ENCODE measurements around the gene SLC43A3.
"Not testable (repeated sequence)": the region's sequence is repeated elsewhere in the genome, so short reads cannot be mapped to it uniquely, and the experiment has no call there.

The SLC43A3 gene

GRCh38 chr11:57387289-57388030, 39.5 kb downstream of the SLC43A3 start:
- in situ Hi-C loops (cut with MboI; ENCODE audit: low sequenced_read_pairs): no loop called here

- in situ Hi-C loops (cut with MboI; ENCODE audit: low sequenced_read_pairs): no loop called here
Measured at GRCh38 chr11:57386178-57386940, 40.6 kb downstream of the SLC43A3 start.

DNA sequence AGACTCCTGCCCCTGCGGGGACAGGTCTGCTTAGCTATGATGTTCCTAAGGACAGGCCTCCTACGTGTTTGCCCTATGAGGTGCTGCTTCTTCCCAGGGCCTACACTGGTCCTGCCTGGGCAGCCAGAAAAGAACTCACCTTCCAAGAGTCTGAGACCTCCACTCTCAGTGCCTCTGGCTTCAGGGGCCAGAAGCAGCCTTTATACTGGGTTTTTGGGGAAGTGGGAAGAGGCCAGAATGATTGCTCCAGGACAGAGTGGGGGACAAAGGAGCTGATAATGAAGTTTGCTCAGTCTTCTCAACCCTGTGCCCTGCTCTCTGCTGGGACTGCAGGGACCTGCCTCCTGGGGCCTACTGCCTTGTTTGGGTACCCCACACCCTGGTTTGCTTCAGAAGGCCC, 45.9 kb downstream of the SLC43A3 start, which contains the start of gene PRG3:
Gene PRG3 (minus strand): TSS at position 176 of the 400 bp plus-strand sequence. CDS start 442 bp downstream, outside the sequence.
- in situ Hi-C loops (cut with MboI; ENCODE audit: low sequenced_read_pairs): no loop called here

DNA sequence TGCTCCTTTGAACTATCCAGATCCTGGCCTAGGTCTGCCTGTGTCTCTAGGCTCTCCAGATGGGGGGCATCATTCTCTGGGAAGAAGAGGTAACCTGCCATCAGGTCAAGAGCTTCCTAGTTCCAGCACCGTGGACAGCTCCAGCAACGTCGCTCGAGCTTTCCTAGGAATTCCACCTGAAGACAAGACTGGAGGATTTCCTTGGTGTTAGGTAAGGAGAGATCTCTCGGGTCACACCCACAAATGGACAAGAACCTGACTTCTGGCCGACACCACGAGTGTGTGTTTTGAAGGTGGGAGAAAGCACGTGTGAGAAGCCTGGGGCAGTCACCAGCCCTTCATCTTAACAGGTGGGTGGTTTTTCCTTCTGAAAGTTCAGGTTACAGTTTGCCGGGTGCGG, 47.2 kb downstream of the SLC43A3 start:
- in situ Hi-C loops (cut with MboI; ENCODE audit: low sequenced_read_pairs): no loop called here

GRCh38 chr11:57378186-57378585, 48.7 kb downstream of the SLC43A3 start:
- in situ Hi-C loops (cut with MboI; ENCODE audit: low sequenced_read_pairs): no loop called here

- in situ Hi-C loops (cut with MboI; ENCODE audit: low sequenced_read_pairs): no loop called here
Measured at GRCh38 chr11:57377107-57377506, 49.8 kb downstream of the SLC43A3 start.

- in situ Hi-C loops (cut with MboI; ENCODE audit: low sequenced_read_pairs): no loop called here
Measured at GRCh38 chr11:57376095-57377090, 50.5 kb downstream of the SLC43A3 start.

DNA sequence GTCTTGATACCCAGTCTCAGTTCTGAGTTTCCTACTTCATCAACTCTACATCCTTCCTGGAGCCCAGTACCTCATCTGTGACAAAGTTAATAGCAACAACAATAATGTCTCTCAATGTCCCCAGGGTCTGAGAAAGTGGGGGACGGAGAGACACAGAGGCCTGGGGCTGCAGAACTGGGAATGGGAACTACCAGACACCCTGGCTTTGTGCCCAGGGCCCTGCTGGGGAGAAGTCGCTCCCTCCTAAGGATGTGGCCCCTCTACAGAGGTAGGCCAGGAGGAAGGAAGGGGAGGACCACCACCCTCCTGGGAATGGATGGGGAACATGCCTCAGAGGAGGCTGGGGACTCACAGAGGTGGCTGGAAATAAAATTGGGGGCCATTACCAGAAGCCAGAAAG, 51.4 kb downstream of the SLC43A3 start:
- in situ Hi-C loops (cut with MboI; ENCODE audit: low sequenced_read_pairs): no loop called here

- in situ Hi-C loops (cut with MboI; ENCODE audit: low sequenced_read_pairs): no loop called here
Measured at GRCh38 chr11:57374966-57375365, 52.0 kb downstream of the SLC43A3 start.

DNA sequence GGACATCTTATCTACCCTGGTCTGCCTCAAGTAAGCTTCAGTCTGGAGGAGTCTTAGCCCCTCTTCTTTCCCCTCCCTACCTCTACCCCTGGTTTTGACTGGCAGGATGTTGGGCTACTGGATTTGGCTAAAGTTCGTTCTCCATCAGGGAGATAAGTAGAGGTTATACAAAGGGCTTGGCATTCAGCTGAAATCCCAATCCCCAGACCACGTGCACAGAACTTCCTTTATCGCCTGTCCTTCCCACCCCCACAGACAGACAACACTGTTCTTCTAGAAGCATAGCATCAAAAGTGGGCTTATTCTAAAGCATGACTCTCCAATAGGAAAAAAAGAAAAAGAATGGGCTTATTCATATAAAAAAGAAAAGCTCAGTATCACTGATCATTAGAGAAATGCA, 53.8 kb downstream of the SLC43A3 start:
- in situ Hi-C loops (cut with MboI; ENCODE audit: low sequenced_read_pairs): no loop called here

- in situ Hi-C loops (cut with MboI; ENCODE audit: low sequenced_read_pairs): no loop called here
Measured at GRCh38 chr11:57370941-57371340, 56.0 kb downstream of the SLC43A3 start.

DNA sequence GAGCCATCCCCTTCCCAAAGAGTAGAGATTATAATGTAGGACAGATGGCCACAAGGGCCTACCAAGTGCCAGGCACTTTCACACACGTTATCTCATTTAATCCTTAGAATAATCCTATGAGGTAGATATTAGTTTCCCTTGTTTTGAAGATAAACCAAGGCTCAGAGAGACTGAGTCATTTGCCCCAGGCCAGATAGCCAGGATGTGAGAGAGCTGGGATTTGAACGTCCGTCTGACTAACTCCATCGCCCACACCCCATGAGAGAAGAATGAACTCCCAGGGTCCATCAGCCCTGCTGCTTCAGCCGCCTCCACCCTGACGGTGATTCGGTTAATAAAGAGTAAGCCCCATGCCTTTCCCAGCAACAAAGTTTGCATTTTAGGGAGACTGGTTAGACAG, 56.7 kb downstream of the SLC43A3 start:
- in situ Hi-C loops (cut with MboI; ENCODE audit: low sequenced_read_pairs): no loop called here

- in situ Hi-C loops (cut with MboI; ENCODE audit: low sequenced_read_pairs): no loop called here
Measured at GRCh38 chr11:57368845-57369232, 58.1 kb downstream of the SLC43A3 start.

DNA sequence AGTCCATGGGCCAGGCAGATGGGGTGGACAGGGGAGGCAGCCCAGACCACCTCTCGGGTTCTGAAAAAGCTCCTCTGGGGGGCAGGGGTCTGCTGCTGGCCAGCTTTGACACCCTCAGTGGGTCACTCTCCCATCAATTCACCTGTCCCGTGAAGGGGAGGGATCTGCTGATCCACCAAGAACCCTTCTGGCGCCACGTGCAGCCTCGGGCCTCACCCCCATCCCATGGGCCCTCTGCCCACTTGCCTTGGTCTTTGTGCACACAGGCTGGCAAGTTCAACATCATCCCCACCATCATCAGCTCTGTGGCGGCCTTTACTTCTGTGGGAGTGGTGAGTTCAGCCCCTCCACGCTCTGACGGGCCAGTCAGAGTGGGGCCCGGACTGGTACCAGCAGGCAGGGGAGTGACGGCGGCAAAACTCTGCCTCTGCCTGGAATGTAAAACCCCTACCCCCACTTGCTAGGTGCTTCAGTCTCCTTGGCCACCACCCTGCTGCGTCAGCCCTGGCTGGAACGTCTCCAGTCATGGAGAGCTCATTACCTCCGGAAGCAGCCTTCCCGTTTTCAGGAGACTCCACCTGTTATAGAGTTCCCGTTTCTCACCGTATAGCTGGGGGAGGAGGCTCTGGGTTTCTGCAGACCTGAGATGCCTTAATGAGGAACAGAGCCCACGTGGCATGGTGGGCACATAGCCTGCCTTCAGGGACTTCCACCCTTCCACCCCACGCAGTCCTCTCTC, 58.6 kb downstream of the SLC43A3 start:
- in situ Hi-C loops (cut with MboI; ENCODE audit: low sequenced_read_pairs): no loop called here

DNA sequence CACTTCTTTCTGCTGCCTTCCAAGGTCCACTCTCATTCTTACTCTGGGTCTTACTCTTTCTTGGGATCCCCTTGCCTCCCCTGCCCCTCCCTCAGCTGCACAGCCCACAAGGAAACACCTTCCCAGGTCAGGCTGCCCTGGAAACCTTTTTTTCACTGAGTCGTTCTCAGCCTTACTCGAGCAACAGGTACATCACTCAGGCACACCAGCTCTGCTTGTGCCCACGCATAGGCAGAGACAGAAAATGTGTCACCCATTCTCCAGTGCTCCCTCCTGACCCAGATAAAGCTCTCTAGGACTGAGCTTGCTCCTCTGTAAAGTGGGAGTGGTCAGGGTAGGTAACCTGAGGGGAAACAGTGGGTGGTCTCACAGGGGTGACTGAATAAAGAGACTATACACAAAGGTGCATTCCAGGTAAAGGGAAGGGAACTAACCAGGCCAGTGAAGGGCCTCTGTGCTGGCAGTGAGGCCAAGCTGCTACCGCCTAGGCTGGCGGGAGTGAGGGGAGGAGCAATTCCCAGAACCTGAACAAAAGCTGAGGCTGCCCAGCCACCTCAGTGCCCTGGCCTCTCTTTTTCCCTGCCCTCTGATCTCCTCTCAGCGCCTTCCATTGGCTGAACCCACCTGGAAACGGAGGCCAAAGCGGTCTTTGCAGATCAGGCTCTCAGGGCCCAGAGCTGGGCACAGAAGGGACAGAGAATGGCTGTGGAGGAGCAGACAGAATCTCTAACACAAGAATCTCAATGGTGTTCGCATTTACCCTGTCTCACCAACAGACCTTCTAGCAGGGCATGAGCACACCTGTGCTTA, 61.9 kb downstream of the SLC43A3 start:
- in situ Hi-C loops (cut with MboI; ENCODE audit: low sequenced_read_pairs): no loop called here

DNA sequence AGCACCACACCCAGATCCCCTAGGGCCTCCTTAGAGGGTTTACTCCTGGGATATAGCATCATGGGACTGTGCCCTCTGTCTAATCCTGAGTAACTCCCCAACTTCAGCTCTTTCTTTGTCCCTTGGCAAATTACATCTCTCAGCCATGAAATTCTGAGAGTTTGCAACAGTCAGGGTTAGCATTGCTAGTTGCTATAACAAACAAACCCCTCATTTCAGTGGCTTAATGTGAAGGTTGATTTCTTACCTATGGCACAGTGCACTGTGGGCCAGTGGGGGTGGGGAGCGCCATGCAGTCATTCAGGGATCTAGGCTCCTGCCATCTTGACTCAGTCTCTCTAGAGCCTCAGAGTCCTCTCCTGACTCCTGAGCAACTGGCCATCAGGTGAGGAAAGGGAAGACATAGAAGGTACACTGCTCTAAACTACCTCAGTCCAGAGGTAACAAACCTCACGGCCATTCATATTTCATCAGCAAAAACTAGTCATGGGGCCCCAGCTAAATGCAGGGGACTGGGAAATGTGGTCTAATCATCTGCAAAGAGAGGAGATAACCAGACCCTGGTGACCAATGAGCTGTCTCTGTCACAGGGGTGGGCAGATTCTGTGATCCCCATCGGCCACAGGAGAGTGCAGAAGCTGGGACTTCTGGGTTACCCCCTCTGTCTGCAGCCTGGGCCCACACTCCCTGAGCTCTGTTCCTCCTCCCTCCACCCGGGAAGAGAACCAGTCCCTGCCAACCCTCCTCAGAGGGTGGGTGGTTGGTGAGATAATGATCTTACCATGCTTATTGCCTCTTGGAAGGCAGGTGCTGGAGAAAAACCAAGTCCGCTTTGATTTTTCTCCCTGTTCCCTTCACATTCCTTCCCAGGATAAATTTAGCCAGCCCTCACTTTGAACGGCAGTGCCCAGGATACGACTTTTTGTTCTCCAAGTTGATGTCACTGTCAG, 63.5 kb downstream of the SLC43A3 start:
- in situ Hi-C loops (cut with MboI; ENCODE audit: low sequenced_read_pairs): no loop called here

- in situ Hi-C loops (cut with MboI; ENCODE audit: low sequenced_read_pairs): no loop called here
Measured at GRCh38 chr11:57361926-57362325, 65.0 kb downstream of the SLC43A3 start.

- in situ Hi-C loops (cut with MboI; ENCODE audit: low sequenced_read_pairs): not testable (repeated sequence)
Measured at GRCh38 chr11:57361420-57361819, 65.5 kb downstream of the SLC43A3 start.

All from HL-60/S4 treated with retinoic acid at 250 ng/mL for 4 days and 3 days (cell line).